ENCODE data around the gene LIMS2. TPM values are rescaled to one million over a fixed set of nuclear protein-coding genes. Genes with fewer than 3 reads are reported as not detected.

The LIMS2 gene
- total and polyA plus RNA-seq, 2 of the 8 experiments (the other 6 are each of a cell fraction or from before 2014, with no cell fraction given) = 3.3 to 4.8 TPM

GRCh38 chr2:127701193-127701650, 25.9 kb upstream of the LIMS2 start, which contains the start of gene SFT2D3 (continued):
- TF ChIP-seq CHD7 (IDR thresholded peaks at IDR 0.05; ENCODE audit: insufficient replicate concordance, low read length) (no peak), YY1 (IDR thresholded peaks at IDR 0.05; ENCODE audit: low read depth, low read length) (peak; percentile 98), CHD2 (IDR thresholded peaks at IDR 0.05; ENCODE audit: low read length) (no peak), EGR1 (IDR thresholded peaks at IDR 0.05; ENCODE audit: borderline replicate concordance, low read depth, low read length) (no peak), RAD21 (IDR thresholded peaks at IDR 0.05 in 1 of 2, conservative IDR thresholded peaks at IDR 0.05 in 1 of 2; ENCODE audit: low read depth in 2 of 2, low read length in 2 of 2) (no peak; a peak in 1 of 4 replicates), POU5F1 (IDR thresholded peaks at IDR 0.05; ENCODE audit: low read depth, low read length) (no peak), CREB1 (IDR thresholded peaks at IDR 0.05) (peak; percentile 33; the same call in 1 of the 2 replicates), SP4 (IDR thresholded peaks at IDR 0.05; ENCODE audit: low read length) (no peak; the same call in 1 of the 2 replicates), BRCA1 (IDR thresholded peaks at IDR 0.05; ENCODE audit: low read depth, low read length) (no peak), CBX5 (IDR thresholded peaks at IDR 0.05; ENCODE audit: low read depth, low read length) (no peak), SP1 (IDR thresholded peaks at IDR 0.05; ENCODE audit: low read depth, low read length) (0 out of 2 replicates have a peak, but pooled peaks have one; percentile 33)
